HG02610 (cell line): ENCODE results near the gene GPR50.
A peak's percentile ranks its signal among the peaks of the same experiment; 100 is the strongest.

Experiments
- ATAC-seq: cut with Tn5 transposase; IDR thresholded peaks from one replicate; pipeline ENCODE4 v1.9.1; 2021; ENCODE audit warnings: mild to moderate bottlenecking, moderate library complexity; ENCODE audit not compliant: unreplicated experiment

GPR50 gene

GRCh38 chrX:151176231-151176750 lies at the start of gene GPR50:
GPR50 (plus strand) TSS chrX:151176584; CDS start chrX:151176722, 138 bp downstream.
- ATAC-seq, result no peak

- no peak for ATAC-seq
Observed at GRCh38 chrX:151132531-151132930, 43.9 kb upstream of the GPR50 start.

- ATAC-seq, result peak; percentile 46
Observed at GRCh38 chrX:151151665-151152267, 24.6 kb upstream of the GPR50 start.

GRCh38 chrX:151153086-151153485 lies 23.3 kb upstream of the GPR50 start:
- ATAC-seq, result no peak

GRCh38 chrX:151153667-151154066 lies 22.7 kb upstream of the GPR50 start:
- ATAC-seq, result no peak

- no peak for ATAC-seq
Observed at GRCh38 chrX:151155234-151155633, 21.1 kb upstream of the GPR50 start.

GRCh38 chrX:151161690-151162089 lies 14.7 kb upstream of the GPR50 start:
- ATAC-seq, result no peak

GRCh38 chrX:151167791-151168345 lies 8.5 kb upstream of the GPR50 start:
- ATAC-seq, result no peak

- ATAC-seq, result no peak
Observed at GRCh38 chrX:151169783-151170182, 6.6 kb upstream of the GPR50 start.

GRCh38 chrX:151174581-151175282 lies 1.7 kb upstream of the GPR50 start:
- ATAC-seq, result no peak

- no peak for ATAC-seq
Observed at GRCh38 chrX:151175283-151176062, 911 bp upstream of the GPR50 start.

GRCh38 chrX:151177141-151178027 lies 1.0 kb downstream of the GPR50 start:
- no peak for ATAC-seq

- no peak for ATAC-seq
Observed at GRCh38 chrX:151178746-151179145, 2.4 kb downstream of the GPR50 start.

- no peak for ATAC-seq
Observed at GRCh38 chrX:151180400-151180799, 4.0 kb downstream of the GPR50 start.

- ATAC-seq, result no peak
Observed at GRCh38 chrX:151181088-151181487, 4.7 kb downstream of the GPR50 start.

- no peak for ATAC-seq
Observed at GRCh38 chrX:151183233-151183753, 6.9 kb downstream of the GPR50 start.

GRCh38 chrX:151183912-151184565 lies 7.7 kb downstream of the GPR50 start:
- no peak for ATAC-seq

- ATAC-seq, result peak; percentile 46
Observed at GRCh38 chrX:151184705-151185104, 8.3 kb downstream of the GPR50 start.

GRCh38 chrX:151206871-151207270 lies 30.5 kb downstream of the GPR50 start:
- no peak for ATAC-seq

GRCh38 chrX:151225843-151226242 lies 49.5 kb downstream of the GPR50 start:
- no peak for ATAC-seq
